Measurements from ENCODE around the gene VSIG8. TPM values are rescaled to one million over a fixed set of nuclear protein-coding genes. Genes with fewer than 3 reads are reported as not detected.
"Not testable (repeated sequence)": the region's sequence is repeated elsewhere in the genome, so short reads cannot be mapped to it uniquely, and the experiment has no call there.

VSIG8 gene, protein sequence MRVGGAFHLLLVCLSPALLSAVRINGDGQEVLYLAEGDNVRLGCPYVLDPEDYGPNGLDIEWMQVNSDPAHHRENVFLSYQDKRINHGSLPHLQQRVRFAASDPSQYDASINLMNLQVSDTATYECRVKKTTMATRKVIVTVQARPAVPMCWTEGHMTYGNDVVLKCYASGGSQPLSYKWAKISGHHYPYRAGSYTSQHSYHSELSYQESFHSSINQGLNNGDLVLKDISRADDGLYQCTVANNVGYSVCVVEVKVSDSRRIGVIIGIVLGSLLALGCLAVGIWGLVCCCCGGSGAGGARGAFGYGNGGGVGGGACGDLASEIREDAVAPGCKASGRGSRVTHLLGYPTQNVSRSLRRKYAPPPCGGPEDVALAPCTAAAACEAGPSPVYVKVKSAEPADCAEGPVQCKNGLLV
- total RNA-seq = not detected

DNA sequence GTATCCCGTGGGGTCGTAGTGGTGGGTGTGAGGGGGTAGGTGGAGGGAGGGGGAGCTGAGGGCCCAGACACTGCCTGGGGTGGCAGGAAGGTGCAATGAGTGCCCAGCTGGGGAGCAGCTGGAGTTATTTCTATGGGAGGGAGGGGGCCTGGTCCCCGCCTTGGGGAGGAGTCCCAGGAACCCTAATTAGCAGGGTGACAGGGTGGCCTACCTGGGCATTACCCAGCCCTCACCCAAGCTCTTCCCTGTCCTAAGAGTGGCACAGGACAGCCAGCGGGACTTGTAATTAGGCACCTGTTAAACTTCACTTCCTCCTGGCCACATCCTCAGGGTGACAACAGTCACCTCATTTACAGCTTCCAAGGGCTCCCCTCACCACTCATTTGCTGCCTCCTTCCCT is at the start of gene VSIG8:
TSS of gene VSIG8 (minus strand) at position 101 of the 400 bp plus-strand sequence. CDS start 136 bp downstream, outside the sequence.
- no peak for DNase-seq (ENCODE audit: low read depth in 2 of 3, low spot score in 2 of 3)

DNA sequence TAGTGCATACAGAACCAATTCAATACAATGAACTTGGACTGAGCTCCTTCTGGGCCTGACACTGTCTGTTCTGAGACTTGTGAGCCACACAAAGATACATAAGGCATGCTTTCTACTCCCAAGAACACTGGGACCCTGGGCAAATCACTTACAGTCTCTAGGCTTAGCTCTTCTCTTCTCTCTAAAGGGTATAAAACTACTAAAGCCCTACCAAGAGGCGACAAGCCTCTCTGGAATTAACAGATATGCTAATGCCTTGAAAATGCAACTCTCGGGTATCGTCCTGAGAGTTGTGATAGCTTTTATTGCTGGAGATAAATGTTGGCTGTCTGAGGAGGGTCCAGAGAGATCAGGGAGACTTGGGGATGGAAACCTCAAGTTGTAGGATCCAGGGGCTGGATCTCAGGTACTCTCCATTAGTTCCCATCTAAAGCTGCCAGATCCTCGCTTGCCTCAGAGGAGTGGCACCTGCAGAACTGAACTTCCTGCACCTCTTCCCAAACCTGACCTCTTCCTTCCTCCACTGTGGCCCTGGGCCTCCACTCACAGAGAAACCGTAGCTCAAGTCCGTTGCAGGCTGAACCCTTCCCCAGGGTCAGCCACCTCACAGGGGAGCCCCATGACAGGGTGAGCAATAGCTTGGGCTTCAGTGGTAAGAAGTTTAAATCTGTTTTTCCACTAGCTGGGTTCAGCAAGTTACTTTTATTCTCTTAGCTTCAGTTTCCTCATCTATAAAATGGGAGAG is 49.0 kb upstream of the VSIG8 start:
- DNase-seq (ENCODE audit: low read depth in 2 of 3, low spot score in 2 of 3) = peak in 1 of 3 donors; percentile 37

DNA sequence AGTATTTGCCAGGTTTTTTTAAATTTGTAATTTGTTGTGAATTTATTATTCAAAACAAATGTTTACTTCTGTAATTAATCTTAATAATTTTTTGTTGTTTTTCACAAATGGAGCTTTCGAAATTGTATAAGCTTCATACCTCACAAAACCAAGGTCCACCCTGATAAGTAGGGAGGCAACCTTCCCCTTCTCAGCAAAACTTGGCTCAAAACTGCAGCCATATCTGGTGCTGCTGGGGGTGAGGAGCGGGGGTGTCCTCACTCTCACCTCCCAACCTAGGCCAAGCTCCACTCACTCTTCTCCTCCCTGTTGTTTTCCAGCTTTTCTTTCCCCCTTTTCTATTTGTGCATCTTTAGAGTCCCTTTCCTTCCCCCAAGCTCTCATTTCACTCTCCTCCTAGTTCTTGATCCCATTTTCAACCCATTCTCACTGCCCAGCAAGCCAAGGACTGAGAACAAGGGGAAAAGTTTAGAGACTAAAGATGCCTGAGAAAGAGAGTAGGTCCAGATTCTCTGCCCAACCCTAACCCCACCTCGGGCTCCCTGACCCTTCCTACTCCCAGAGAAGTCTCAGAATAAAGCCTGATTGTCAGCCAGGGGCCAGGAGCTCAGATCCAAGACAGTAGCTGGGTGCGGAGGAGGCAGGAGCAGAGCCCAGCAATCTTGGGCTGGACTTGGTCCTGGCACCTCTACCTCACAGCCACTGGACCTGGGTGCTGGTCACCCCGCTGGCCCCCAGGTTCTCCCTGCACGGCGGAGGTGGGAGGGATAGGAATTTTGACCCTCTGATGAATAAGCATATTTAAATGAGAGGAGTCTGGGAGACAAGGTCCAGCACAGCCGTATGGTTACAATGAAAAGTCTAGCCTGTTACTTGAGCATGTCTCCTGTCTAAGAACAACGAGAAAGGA is 45.8 kb upstream of the VSIG8 start:
- DNase-seq (ENCODE audit: low read depth in 2 of 3, low spot score in 2 of 3) = no peak

DNA sequence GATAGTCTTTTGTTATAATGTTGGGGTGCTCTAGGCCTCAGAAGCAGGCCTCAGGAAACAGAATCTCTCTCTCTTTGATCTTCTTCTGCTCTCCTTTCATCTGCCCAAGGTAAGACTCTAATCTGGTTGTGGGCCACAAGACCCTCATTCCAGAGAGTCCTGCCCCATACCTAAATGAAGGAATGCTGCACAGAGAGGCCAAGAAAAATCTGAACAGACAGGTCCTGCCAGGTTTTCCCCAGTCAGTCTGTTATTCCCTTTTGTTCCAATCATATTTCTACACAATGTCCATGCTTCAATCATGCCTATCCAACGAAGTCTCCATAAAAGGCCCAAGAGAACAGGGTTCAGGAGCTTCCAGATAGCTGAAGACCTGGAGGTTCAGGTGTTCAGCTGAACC is 44.5 kb upstream of the VSIG8 start:
- DNase-seq (ENCODE audit: low read depth in 2 of 3, low spot score in 2 of 3) = no peak

DNA sequence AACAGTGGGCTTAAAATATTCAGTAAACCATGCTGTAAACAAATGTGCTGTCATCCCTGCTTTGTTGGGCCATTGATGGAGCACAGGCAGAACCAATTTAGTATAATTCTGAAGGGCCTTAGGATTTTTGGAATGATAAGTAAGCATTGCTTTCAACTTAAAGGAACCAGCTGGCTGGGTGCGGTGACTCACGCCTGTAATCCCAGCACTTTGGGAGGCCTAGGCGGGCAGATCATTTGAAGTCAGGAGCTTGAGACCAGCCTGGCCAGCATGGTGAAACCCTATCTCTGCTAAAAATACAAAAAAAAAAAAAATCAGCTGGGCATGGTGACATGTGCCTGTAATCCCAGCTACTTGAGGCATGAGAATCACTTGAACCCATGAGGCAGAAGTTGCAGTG is 41.6 kb upstream of the VSIG8 start:
- not testable (repeated sequence) for DNase-seq (ENCODE audit: low read depth in 2 of 3, low spot score in 2 of 3)

DNA sequence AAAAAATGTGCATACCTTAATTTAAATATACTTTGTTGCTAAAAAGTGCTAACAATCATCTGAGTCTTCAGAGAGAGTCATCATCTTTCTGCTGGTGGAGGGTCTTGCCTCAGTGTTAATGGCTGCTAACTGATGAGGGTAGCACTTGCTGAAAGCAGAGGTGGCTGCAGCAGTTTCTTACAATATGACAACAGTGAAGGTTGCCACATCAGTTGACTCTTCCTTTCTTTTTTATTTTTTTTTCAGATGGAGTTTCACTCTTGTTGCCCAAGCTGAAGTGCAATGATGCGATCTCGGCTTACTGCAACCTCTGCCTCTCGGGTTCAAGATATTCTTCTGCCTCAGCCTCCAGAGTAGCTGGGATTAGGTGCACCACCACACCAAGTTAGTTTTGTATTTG is 40.1 kb upstream of the VSIG8 start:
- DNase-seq (ENCODE audit: low read depth in 2 of 3, low spot score in 2 of 3) = no peak

DNA sequence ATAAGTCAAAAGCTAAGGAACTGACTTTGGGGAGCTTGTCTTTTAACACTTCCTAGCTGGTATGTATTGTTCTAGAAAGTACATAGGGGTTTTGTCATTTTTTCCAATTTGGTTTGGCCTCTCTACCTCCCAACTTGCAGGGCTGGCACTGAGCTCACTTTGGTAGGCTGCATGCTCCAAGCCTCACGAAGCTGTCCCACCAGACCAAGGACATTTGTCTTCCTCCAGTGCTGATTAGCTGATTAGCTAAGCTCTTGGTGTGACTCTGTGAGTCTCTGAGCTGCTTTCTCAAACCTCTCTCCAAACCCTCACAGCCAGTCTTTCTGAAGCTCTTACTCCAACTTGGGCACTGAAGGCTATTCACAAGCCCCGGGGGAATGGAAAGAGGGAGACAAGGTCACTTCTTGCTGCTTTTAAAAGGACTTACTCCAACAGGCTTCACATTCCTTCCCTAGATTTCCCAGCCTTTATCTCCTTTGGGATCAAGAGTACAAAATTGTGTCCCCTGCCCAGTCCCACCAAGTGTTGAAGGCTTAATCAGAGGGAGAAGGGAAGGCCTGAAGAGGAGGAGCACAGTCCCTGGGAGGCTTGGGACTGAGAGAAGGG is 38.4 kb upstream of the VSIG8 start:
- no peak for DNase-seq (ENCODE audit: low read depth in 2 of 3, low spot score in 2 of 3)

DNA sequence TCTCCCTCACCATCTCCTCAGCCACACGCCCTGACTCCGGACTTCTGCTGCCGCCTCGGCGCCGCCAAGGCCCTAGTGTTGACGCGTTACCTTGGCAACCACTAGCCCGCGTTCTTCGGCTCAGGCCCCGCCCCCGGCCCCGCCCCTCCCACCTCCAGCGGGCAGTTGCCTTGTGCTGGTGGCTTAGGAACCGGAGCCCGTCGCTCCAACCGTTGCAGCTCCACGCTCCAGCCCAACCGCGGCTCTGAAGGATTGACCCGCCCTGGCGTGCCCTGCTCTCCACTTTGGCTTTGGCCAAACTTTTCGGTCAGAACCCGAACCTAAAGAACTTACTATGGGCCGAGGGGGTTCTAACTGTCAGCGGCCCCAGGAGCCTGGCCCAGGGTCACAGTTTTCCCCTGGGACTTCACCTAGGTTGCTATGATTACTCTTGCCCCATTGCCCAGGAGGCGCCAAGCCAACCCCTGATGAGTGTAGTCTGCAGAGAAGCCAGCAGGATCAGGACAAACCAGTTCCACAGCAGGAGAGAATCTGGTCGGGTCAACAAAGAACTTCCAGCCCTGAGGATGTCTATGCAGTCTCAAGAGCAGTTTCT is 37.7 kb upstream of the VSIG8 start, which contains the start of gene CFAP45:
TSS of gene CFAP45 (minus strand) at position 80 of the 595 bp plus-strand sequence. CDS start at position 13, 67 bp downstream.
- DNase-seq (ENCODE audit: low read depth in 2 of 3, low spot score in 2 of 3) = peak in 2 of 3 donors; percentile 77 to 87

DNA sequence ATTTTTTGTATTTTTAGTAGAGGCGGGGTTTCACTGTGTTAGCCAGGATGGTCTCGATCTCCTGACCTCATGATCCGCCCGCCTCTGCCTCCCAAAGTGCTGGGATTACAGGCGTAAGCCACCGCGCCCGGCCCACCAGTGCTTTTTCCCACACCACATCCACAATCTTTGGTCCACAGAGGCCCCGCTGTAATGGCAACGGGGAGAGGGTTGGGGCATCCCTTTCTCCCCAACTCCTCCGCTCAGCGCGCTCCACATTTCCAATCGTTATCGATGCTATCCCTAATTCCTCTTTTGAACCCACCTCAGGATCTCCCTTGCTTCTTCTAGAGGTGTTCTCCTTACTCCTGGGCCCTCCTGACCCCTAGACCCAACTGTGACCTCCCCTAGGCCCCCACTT is 37.2 kb upstream of the VSIG8 start:
- DNase-seq (ENCODE audit: low read depth in 2 of 3, low spot score in 2 of 3) = not testable (repeated sequence)

DNA sequence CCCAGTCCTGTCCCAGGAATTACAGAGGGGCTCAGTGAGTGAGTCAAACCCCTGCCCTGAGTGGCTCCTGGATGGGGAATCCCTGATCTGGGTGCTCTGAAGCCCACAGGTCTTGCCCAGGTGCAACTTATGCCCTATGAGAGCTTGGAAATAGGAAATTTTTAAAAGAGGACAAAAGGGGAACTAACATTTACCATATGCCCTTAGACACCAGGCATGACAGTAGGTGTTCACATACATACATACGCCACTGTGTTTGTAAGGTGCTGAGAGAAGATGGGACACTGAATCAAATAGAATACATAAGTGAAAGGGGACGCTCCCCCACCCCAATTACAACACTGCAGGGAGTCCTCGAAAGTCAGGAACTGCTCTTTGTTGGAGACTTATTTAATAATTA is 36.1 kb upstream of the VSIG8 start:
- DNase-seq (ENCODE audit: low read depth in 2 of 3, low spot score in 2 of 3) = peak in 1 of 3 donors; percentile 37

DNA sequence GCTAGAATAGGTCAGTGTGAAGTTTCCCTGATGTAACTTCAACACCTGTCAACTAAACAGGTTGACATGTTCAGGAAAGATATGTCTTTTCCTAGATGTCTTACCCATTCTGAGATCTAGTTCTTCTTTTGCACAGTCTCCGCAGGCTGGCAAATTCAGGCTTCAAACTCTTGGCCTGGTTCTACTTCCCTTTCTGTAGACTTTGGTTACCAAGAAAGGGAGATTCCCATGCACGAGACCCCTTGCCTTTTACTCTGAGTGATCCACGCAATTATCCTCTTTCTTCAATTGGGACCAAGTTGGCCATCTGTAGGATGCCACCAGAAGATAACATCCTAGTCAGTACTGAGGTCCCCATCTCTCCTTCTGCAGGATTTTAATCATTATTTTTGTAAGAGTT is 35.5 kb upstream of the VSIG8 start:
- DNase-seq (ENCODE audit: low read depth in 2 of 3, low spot score in 2 of 3) = peak in 2 of 3 donors; percentile 67 to 73

DNA sequence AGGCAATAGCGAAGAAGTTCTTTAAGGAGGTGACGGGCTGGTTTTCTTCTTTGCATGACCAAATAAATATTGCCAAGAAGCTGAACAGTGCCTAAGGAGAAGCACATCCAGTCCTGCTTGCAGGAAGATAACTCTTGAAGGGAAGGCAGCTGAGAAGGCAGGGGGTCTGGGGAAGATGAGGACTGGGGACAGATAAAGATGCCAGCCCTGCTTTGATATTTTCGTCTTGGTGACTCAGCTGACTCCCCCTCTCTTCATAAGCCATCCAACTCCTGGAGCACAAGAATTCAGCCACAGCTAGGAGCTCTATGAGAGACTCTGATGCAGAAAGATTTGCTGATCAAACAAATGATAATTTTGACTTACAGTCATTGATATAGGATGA is 34.1 kb upstream of the VSIG8 start:
- DNase-seq (ENCODE audit: low read depth in 2 of 3, low spot score in 2 of 3) = no peak

DNA sequence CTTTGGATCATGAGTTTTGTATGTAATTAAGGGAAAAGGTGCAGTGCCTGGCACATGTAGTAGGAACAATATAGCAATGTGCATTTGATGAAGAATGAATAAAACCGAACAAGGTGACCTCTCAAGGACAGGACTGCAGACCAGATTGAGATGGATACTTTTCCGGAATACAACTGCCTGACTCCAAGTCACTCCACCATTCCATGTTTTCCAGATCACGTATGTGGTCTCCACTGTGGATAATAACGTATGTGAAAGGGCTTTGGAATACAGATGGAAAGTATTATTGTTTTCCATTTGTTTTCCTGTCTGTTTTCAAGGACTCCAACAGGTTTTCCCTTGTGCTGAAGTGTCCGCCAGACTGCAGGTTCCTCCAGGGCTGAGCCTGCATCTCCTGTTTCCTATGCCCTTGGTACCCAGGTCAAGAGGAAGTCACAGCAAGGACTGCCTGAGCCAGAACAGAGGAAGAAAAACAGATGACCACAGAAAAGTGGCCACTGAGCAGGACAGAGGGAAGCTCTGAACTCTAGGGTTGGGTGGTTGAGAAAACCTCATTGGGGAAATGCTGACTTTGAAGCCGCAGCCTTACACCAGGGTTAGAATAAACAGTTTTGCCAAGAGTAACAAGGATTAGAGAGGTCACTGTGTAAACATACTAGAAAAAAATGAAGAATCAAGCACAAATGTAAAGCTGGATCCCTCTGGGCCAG is 33.5 kb upstream of the VSIG8 start:
- DNase-seq (ENCODE audit: low read depth in 2 of 3, low spot score in 2 of 3) = no peak

DNA sequence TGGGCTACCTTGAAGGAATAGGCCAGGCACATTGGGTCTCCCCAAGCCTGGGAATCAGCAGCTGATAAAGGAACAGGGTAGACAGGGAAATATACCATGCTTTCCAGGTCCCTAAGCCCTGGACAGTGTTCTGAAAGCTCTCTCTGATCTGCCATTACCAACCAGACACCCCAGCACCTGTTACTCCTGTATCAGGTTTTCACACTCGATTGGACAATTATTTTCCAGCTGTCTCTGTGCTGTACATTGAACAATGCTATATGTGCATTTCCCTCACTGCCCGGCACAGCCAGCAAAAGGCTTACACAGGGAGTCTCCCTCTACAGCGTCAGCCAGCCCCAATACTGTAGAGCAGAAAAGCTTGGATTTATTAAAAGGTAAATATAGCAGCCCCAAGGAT is 32.8 kb upstream of the VSIG8 start:
- no peak for DNase-seq (ENCODE audit: low read depth in 2 of 3, low spot score in 2 of 3)

DNA sequence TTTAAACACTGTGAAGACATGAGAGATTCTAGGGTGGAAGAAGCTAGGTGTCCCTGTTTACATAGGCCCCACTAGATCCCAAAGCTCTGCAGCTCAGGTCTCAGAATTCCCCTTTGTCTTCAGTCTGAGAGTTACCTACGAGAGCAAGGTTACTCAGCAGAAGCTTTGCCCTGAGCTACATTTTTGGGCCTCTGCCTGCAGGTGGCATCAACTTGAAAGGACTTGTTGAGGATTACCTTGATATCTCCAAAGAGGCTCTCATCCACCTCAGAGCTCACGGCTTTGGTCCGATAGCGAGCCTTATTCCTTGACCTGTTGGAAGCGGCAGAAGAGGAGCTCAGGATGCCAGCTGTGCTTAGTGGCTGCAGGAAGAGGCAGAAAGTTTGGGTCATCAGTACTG is 30.5 kb upstream of the VSIG8 start:
- no peak for DNase-seq (ENCODE audit: low read depth in 2 of 3, low spot score in 2 of 3)

DNA sequence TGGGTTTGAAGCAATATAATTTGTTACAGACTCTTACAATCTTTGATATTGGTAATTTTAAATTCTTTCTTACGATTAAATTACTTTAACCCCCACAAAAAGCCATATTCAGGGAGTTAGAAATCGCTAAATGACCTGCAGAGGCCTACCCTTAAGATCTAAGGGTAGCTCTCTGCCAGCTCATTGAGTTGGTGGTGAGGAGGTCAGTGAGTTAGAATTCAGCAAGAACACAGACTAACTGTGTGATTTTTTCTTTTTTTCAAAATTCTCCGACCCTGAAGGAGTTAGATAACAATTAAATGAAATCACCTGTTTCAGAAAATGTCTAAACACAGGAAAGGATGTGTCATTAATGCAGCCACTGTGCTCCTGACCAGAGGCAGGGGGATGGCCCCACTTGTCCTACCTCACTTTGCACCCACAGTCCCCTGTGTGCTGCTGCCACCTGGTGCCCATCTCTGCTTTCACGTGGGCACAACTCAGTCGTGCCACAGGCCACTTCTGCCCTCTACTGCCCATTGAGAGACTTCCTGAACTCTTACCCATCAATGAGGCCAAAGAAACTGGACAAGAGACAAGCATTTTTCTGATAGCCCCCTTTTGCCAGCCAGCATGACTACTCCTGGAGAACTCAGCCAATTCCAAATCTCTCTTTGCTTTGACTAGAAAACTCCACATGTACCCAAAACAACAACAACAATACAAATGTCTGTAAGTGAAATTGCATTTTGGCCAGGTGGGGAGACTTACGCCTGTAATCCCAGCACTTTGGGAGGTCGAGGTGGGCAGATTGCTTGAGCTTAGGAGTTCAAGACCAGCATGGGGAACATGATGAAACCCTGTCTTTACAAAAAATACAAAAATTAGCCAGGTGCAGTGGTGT is 29.1 kb upstream of the VSIG8 start:
- peak; percentile 53 to 90 (median 86) for DNase-seq (ENCODE audit: low read depth in 2 of 3, low spot score in 2 of 3)

DNA sequence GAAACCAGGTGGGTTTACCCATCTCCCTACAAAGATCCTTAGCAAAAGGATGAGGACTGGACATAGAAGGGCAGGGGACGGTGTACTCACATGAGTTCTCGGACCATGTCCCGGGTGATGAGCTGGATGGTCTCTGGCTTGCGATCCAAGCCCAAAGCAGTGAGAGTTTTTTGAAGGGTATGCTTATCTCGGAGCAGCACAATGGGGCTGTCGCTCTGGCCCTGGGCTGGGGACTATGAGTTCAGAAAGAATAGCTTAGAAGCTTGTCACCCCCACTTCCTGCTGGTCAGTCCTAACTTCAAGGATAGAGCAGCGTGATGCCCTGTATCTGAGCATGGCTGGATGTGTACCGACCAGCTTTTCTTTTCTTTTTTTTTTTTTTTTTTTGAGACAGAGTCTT is 27.9 kb upstream of the VSIG8 start:
- DNase-seq (ENCODE audit: low read depth in 2 of 3, low spot score in 2 of 3) = no peak

DNA sequence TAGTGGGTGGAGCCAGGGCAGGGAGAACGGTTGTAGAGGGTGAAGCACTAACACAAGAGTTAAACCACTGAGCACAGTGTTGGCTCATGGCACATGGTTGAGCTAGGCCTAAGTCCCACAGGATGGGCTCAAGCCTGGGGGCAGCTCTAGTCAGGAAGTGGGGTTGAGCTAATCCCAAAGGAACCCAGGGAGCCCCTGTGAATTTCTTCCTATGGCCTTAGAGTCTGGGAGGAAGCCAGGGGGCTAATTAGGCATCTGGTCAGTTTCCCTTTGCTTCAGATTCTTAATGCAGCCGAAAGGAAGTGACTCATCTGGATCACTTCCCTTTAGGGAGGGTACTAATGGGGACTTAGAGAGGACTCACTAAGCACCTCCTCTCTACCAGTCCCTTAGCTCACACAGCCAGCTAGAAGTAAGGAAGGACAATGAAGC is 27.4 kb upstream of the VSIG8 start:
- DNase-seq (ENCODE audit: low read depth in 2 of 3, low spot score in 2 of 3) = peak in 2 of 3 donors; percentile 67 to 71
